ENCODE measurements around the gene ZC3H7A. TPM values are rescaled to one million over a fixed set of nuclear protein-coding genes. Genes with fewer than 3 reads are reported as not detected.
A peak's percentile ranks its signal among the peaks of the same experiment; 100 is the strongest.

Gene ZC3H7A
- total RNA-seq, 1 donor from 2014 or later = 79.6 TPM

- H3K4me3 Mint-ChIP-seq (ENCODE audit: unreplicated experiment) = no peak overlapping the region
- H3K27me3 Mint-ChIP-seq (ENCODE audit: unreplicated experiment) = no peaks in the 10 kb centered on the region
- no peak for DNase-seq (ENCODE audit: extremely low spot score, unreplicated experiment)
- no peaks in the 10 kb centered on the region for H3K9me3 Mint-ChIP-seq (ENCODE audit: unreplicated experiment)
- H3K27ac Mint-ChIP-seq (ENCODE audit: unreplicated experiment) = no peak overlapping the region
- H3K4me1 Mint-ChIP-seq (ENCODE audit: unreplicated experiment) = peaks cover 20% of the 10 kb centered on the region
- no peak for TF ChIP-seq CTCF (IDR thresholded peaks at IDR 0.05)
- H3K36me3 Mint-ChIP-seq (ENCODE audit: unreplicated experiment) = peaks cover 25% of the 10 kb centered on the region
These were observed 81.7 kb downstream of the ZC3H7A start for GRCh38 chr16:11715246-11715947.

- Mint-ChIP-seq H3K4me1 (ENCODE audit: unreplicated experiment) (peaks cover 27% of the 10 kb centered on the region), H3K36me3 (ENCODE audit: unreplicated experiment) (peaks cover 23% of the 10 kb centered on the region), H3K9me3 (ENCODE audit: unreplicated experiment) (no peaks in the 10 kb centered on the region), H3K27ac (ENCODE audit: unreplicated experiment) (no peak overlapping the region), H3K27me3 (ENCODE audit: unreplicated experiment) (no peaks in the 10 kb centered on the region), H3K4me3 (ENCODE audit: unreplicated experiment) (no peak overlapping the region)
- DNase-seq (ENCODE audit: extremely low spot score, unreplicated experiment) = no peak
- TF ChIP-seq CTCF (IDR thresholded peaks at IDR 0.05) = no peak
These were observed 84.9 kb downstream of the ZC3H7A start for GRCh38 chr16:11712122-11712521.

GRCh38 chr16:11711662-11712061, 85.4 kb downstream of the ZC3H7A start:
- peaks cover 22% of the 10 kb centered on the region for H3K36me3 Mint-ChIP-seq (ENCODE audit: unreplicated experiment)
- no peak overlapping the region for H3K27ac Mint-ChIP-seq (ENCODE audit: unreplicated experiment)
- no peak overlapping the region for H3K4me3 Mint-ChIP-seq (ENCODE audit: unreplicated experiment)
- H3K4me1 Mint-ChIP-seq (ENCODE audit: unreplicated experiment) = peaks cover 26% of the 10 kb centered on the region
- TF ChIP-seq CTCF (IDR thresholded peaks at IDR 0.05) = no peak
- no peak for DNase-seq (ENCODE audit: extremely low spot score, unreplicated experiment)
- H3K27me3 Mint-ChIP-seq (ENCODE audit: unreplicated experiment) = no peaks in the 10 kb centered on the region
- H3K9me3 Mint-ChIP-seq (ENCODE audit: unreplicated experiment) = no peaks in the 10 kb centered on the region

GRCh38 chr16:11708421-11708820, 88.6 kb downstream of the ZC3H7A start:
- H3K36me3 Mint-ChIP-seq (ENCODE audit: unreplicated experiment) = peaks cover 16% of the 10 kb centered on the region
- no peaks in the 10 kb centered on the region for H3K27me3 Mint-ChIP-seq (ENCODE audit: unreplicated experiment)
- H3K27ac Mint-ChIP-seq (ENCODE audit: unreplicated experiment) = peak overlapping the region; percentile 3
- H3K4me1 Mint-ChIP-seq (ENCODE audit: unreplicated experiment) = peaks cover 21% of the 10 kb centered on the region
- TF ChIP-seq CTCF (IDR thresholded peaks at IDR 0.05) = no peak
- H3K9me3 Mint-ChIP-seq (ENCODE audit: unreplicated experiment) = no peaks in the 10 kb centered on the region
- no peak for DNase-seq (ENCODE audit: extremely low spot score, unreplicated experiment)
- H3K4me3 Mint-ChIP-seq (ENCODE audit: unreplicated experiment) = no peak overlapping the region

- Mint-ChIP-seq H3K4me3 (ENCODE audit: unreplicated experiment) (no peak overlapping the region), H3K4me1 (ENCODE audit: unreplicated experiment) (peaks cover 21% of the 10 kb centered on the region), H3K27ac (ENCODE audit: unreplicated experiment) (no peak overlapping the region), H3K9me3 (ENCODE audit: unreplicated experiment) (no peaks in the 10 kb centered on the region), H3K27me3 (ENCODE audit: unreplicated experiment) (no peaks in the 10 kb centered on the region), H3K36me3 (ENCODE audit: unreplicated experiment) (peaks cover 18% of the 10 kb centered on the region)
- no peak for TF ChIP-seq CTCF (IDR thresholded peaks at IDR 0.05)
- no peak for DNase-seq (ENCODE audit: extremely low spot score, unreplicated experiment)
These were observed 89.3 kb downstream of the ZC3H7A start for GRCh38 chr16:11707679-11708197.

Data from osteocyte (in vitro differentiated cells).